ENCODE data around the gene OSBPL3.

- no peak for TF ChIP-seq RAD21 (IDR thresholded peaks at IDR 0.05; ENCODE audit: low read depth)
- no peak for TF ChIP-seq EZH2 (IDR thresholded peaks at IDR 0.05)
Observed at GRCh38 chr7:24991353-24991752, 11.4 kb upstream of the OSBPL3 start.

Measured in HCT116 (cell line).